HepG2 (cell line): Measurements from ENCODE around the gene SLC34A3. TPM values are rescaled to one million over a fixed set of nuclear protein-coding genes. Genes with fewer than 3 reads are reported as not detected.

Experiments used
- ARID5B ChIP-seq: IDR thresholded peaks from 2 replicates; pipeline ENCODE4 v1.4.0; 2020; ENCODE audit warnings: mild to moderate bottlenecking, missing genetic modification reagents
- ELK4 ChIP-seq: sonication (generic); formaldehyde crosslinking; IDR thresholded peaks from 2 replicates; pipeline ENCODE4 v1.9.0; 2021; ENCODE audit warnings: missing genetic modification reagents, borderline replicate concordance
- FOXM1 ChIP-seq: sonication (generic); formaldehyde crosslinking; IDR thresholded peaks from 2 replicates; pipeline ENCODE4 v1.5.0; 2020; ENCODE audit warnings: missing genetic modification reagents
- HIC2 ChIP-seq: sonication (generic); formaldehyde crosslinking; IDR thresholded peaks from 2 replicates; pipeline ENCODE4 v1.9.0; 2022; ENCODE audit warnings: low read depth, missing genetic modification reagents
- HNRNPUL1 ChIP-seq: fragments of 200-400 bp; formaldehyde crosslinking; IDR thresholded peaks from 2 replicates; pipeline ENCODE4 v1.6.1; 2017; ENCODE audit warnings: low read depth, mild to moderate bottlenecking, low read length, moderate library complexity
- KDM1A ChIP-seq: IDR thresholded peaks from 2 replicates; pipeline ENCODE4 v1.6.1; 2016; ENCODE audit warnings: missing compliant biosample characterization
- MED8 ChIP-seq: sonication (generic); formaldehyde crosslinking; IDR thresholded peaks from 2 replicates; pipeline ENCODE4 v1.8.1; 2023; ENCODE audit warnings: mild to moderate bottlenecking, missing genetic modification reagents; ENCODE audit not compliant: insufficient replicate concordance
- MIXL1 ChIP-seq: IDR thresholded peaks from 2 replicates; pipeline ENCODE4 v1.6.1; 2016
- PHB2 ChIP-seq: fragments of 450-650 bp; IDR thresholded peaks from 2 replicates; pipeline ENCODE4 v1.6.1; 2018; ENCODE audit not compliant: partially characterized antibody
- PITX1 ChIP-seq: sonication (generic); formaldehyde crosslinking; IDR thresholded peaks from 2 replicates; pipeline ENCODE4 v1.5.1; 2020; ENCODE audit warnings: mild to moderate bottlenecking, missing genetic modification reagents
- RXRA ChIP-seq: sonication (generic); formaldehyde crosslinking; IDR thresholded peaks from 2 replicates; pipeline ENCODE4 v1.5.1; 2020; ENCODE audit warnings: missing genetic modification reagents
- SOX13 ChIP-seq, 3 experiments: fragments of 450-650 bp in 1 of 3; sonication (generic) in 1 of 3; formaldehyde crosslinking in 1 of 3; IDR thresholded peaks in 2 of 3; conservative IDR thresholded peaks in 1 of 3; 2 replicates each; pipeline versions ENCODE4 v1.5.0 to v1.6.1; 2016 to 2020; ENCODE audit warnings: antibody characterized with exemption in 1 of 3, mild to moderate bottlenecking in 1 of 3, missing compliant biosample characterization in 1 of 3, missing genetic modification reagents in 1 of 3, moderate library complexity in 1 of 3
- TGIF2 ChIP-seq: IDR thresholded peaks from 2 replicates; pipeline ENCODE4 v1.6.1; 2016; ENCODE audit warnings: control low read depth, missing compliant biosample characterization
- YEATS4 ChIP-seq: sonication (generic); formaldehyde crosslinking; IDR thresholded peaks from 2 replicates; pipeline ENCODE4 v1.4.0; 2020; ENCODE audit warnings: missing genetic modification reagents, borderline replicate concordance
- ZBTB38 ChIP-seq: sonication (generic); formaldehyde crosslinking; IDR thresholded peaks from 2 replicates; pipeline ENCODE4 v1.5.1; 2020; ENCODE audit warnings: mild to moderate bottlenecking, missing genetic modification reagents
- ZNF329 ChIP-seq: sonication (generic); formaldehyde crosslinking; IDR thresholded peaks from 2 replicates; pipeline ENCODE4 v1.9.0; 2021; ENCODE audit warnings: low read depth, mild to moderate bottlenecking, missing genetic modification reagents
- ZNF446 ChIP-seq: sonication (generic); formaldehyde crosslinking; IDR thresholded peaks from 2 replicates; pipeline ENCODE4 v1.5.0; 2020; ENCODE audit warnings: mild to moderate bottlenecking, missing genetic modification reagents
- ZNF567 ChIP-seq: sonication (generic); formaldehyde crosslinking; IDR thresholded peaks from 2 replicates; pipeline ENCODE4 v1.8.1; 2023; ENCODE audit warnings: mild to moderate bottlenecking, missing genetic modification reagents, borderline replicate concordance
- ZNF709 ChIP-seq: sonication (generic); formaldehyde crosslinking; IDR thresholded peaks from 2 replicates; pipeline ENCODE4 v1.5.0; 2020; ENCODE audit warnings: mild to moderate bottlenecking, missing genetic modification reagents
- ZNF766 ChIP-seq: sonication (generic); formaldehyde crosslinking; IDR thresholded peaks from 2 replicates; pipeline ENCODE4 v1.5.0; 2020; ENCODE audit warnings: missing genetic modification reagents, borderline replicate concordance
- ZNF891 ChIP-seq: sonication (generic); formaldehyde crosslinking; IDR thresholded peaks from 2 replicates; pipeline ENCODE4 v1.5.0; 2020; ENCODE audit warnings: mild to moderate bottlenecking, missing genetic modification reagents
- polyA plus RNA-seq, 8 experiments: library from polyadenylated mRNA; depleted of rRNA in 3 of 8; stranded (reverse) in 7 of 8; unstranded in 1 of 8; fragments of >200 nt; fragmentation: Illumina TruSeq in 4 of 8; extraction: Trizol in 4 of 8; gene quantifications; 2 replicates each; pipeline versions ENCODE4 v1.2.1 to v1.2.3, GENCODE V29; 2011 to 2016; ENCODE audit warnings: low read depth in 4 of 8, missing spikeins in 1 of 8, mixed read lengths in 1 of 8; ENCODE audit not compliant: insufficient read depth in 1 of 8
- total RNA-seq, 5 experiments: library from RNA; depleted of rRNA; stranded (reverse); fragments of >200 nt; fragmentation: Illumina TruSeq; extraction: Trizol; gene quantifications; 2 replicates each; pipeline ENCODE4 v1.2.3, GENCODE V29; 2016; ENCODE audit warnings: low read depth in 1 of 5

The SLC34A3 gene
- total and polyA plus RNA-seq, 2 of the 13 experiments (the other 11 are each of a cell fraction or from before 2014, with no cell fraction given) = 0.07 to 1.0 TPM

- TF ChIP-seq ARID5B (CRISPR knock-in tag) = peak; percentile 64
- peak; percentile 97 for TF ChIP-seq RXRA (CRISPR knock-in tag)
- TF ChIP-seq SOX13 (IDR thresholded peaks at IDR 0.05) = no peak
- peak in 1 of 2 experiments; percentile 63; a peak in 2 of 4 replicates for TF ChIP-seq SOX13 (CRISPR knock-in tag; conservative IDR thresholded peaks at IDR 0.05 in 1 of 2, IDR thresholded peaks at IDR 0.05 in 1 of 2)
- peak; percentile 43; the same call in 1 of the 2 replicates for TF ChIP-seq TGIF2 (CRISPR knock-in tag)
- peak; percentile 94 for TF ChIP-seq YEATS4 (CRISPR knock-in tag)
- no peak for TF ChIP-seq MED8
- TF ChIP-seq HNRNPUL1 = no peak
- TF ChIP-seq ZNF446 (CRISPR knock-in tag) = no peak
- no peak for TF ChIP-seq FOXM1 (CRISPR knock-in tag)
- no peak; the same call in 1 of the 2 replicates for TF ChIP-seq ZNF766 (CRISPR knock-in tag)
- peak; percentile 86; the same call in 1 of the 2 replicates for TF ChIP-seq ZBTB38 (CRISPR knock-in tag)
- peak; percentile 46; the same call in 1 of the 2 replicates for TF ChIP-seq ZNF709
- no peak for TF ChIP-seq ZNF891 (CRISPR knock-in tag)
- TF ChIP-seq PITX1 (CRISPR knock-in tag) = peak; percentile 72
- TF ChIP-seq ZNF329 (CRISPR knock-in tag) = no peak
- TF ChIP-seq PHB2 = no peak
- peak; percentile 67 for TF ChIP-seq HIC2
- no peak for TF ChIP-seq ELK4 (CRISPR knock-in tag)
- no peak for TF ChIP-seq KDM1A (CRISPR knock-in tag)
- TF ChIP-seq MIXL1 (CRISPR knock-in tag) = peak; percentile 51; the same call in 1 of the 2 replicates
- TF ChIP-seq ZNF567 (CRISPR knock-in tag) = 0 out of 2 replicates have a peak, but pooled peaks have one; percentile 71
These were observed 30.1 kb upstream of the SLC34A3 start, which contains the start of gene TPRN (continued) for GRCh38 chr9:137200311-137201204.
